ENCODE data around the gene EPG5. TPM values are rescaled to one million over a fixed set of nuclear protein-coding genes. Genes with fewer than 3 reads are reported as not detected.

The EPG5 gene
- polyA plus RNA-seq, 2 donors = 5.1 to 8.1 TPM

Other genes starting within 250 kb of the EPG5 start
- under 1 TPM; 0.44 to 0.57 TPM for gene SLC14A1, start 243.1 kb downstream of the EPG5 start, polyA plus RNA-seq
- gene SIGLEC15, start 141.7 kb downstream of the EPG5 start, polyA plus RNA-seq = under 1 TPM in 1 of 2 donors, not detected in 1; 0.02 TPM
- 1 to 10 TPM; 4.2 to 6.4 TPM for gene PSTPIP2, start 104.9 kb upstream of the EPG5 start, polyA plus RNA-seq
- gene ATP5F1A, start 131.0 kb upstream of the EPG5 start, polyA plus RNA-seq = 100 to 1,000 TPM; 122 to 390 TPM
- gene HAUS1, start 137.1 kb upstream of the EPG5 start, polyA plus RNA-seq = 10 to 100 TPM; 16.5 to 18.8 TPM

Data from esophagus (tissue), 2 donors.